Neural progenitor cell (in vitro differentiated cells): ENCODE measurements around the gene CNN3. TPM values are rescaled to one million over a fixed set of nuclear protein-coding genes. Genes with fewer than 3 reads are reported as not detected.
A peak's percentile ranks its signal among the peaks of the same experiment; 100 is the strongest.

Experiments
- DNase-seq: peaks from one replicate; pipeline ENCODE4 v3.0.0-alpha.2; 2016; ENCODE audit warnings: low spot score
- H2AFZ ChIP-seq: fragments of 200-600 bp; sonication (generic); replicated peaks from 2 replicates; pipeline ENCODE4 v1.6.1; 2016; ENCODE audit warnings: antibody characterized with exemption
- H3F3A ChIP-seq: fragments of 200-600 bp; sonication (generic); 2 replicates; pipeline ENCODE4 v1.6.1; 2016; ENCODE audit warnings: antibody characterized with exemption, low read depth
- H3K27ac ChIP-seq: fragments of 200-600 bp; sonication (generic); 2 replicates; pipeline ENCODE4 v1.5.1; 2016; ENCODE audit warnings: mild to moderate bottlenecking
- H3K27me3 ChIP-seq: fragments of 200-600 bp; sonication (generic); 2 replicates; pipeline ENCODE4 v1.6.1; 2016; ENCODE audit warnings: mild to moderate bottlenecking, moderate library complexity
- H3K36me3 ChIP-seq: fragments of 200-600 bp; sonication (generic); 2 replicates; pipeline ENCODE4 v1.5.1; 2016
- H3K4me1 ChIP-seq: fragments of 200-600 bp; sonication (generic); 2 replicates; pipeline ENCODE4 v1.6.1; 2016; ENCODE audit warnings: mixed run types
- H3K4me2 ChIP-seq: fragments of 200-600 bp; sonication (generic); 2 replicates; pipeline ENCODE4 v1.6.1; 2016
- H3K4me3 ChIP-seq: fragments of 200-600 bp; sonication (generic); 2 replicates; pipeline ENCODE4 v1.5.1; 2016
- H3K79me2 ChIP-seq: fragments of 200-600 bp; sonication (generic); 2 replicates; pipeline ENCODE4 v1.6.1; 2016; ENCODE audit warnings: low read depth
- H3K9ac ChIP-seq: fragments of 200-600 bp; sonication (generic); 2 replicates; pipeline ENCODE4 v1.6.1; 2016
- H3K9me3 ChIP-seq: fragments of 200-600 bp; sonication (generic); 2 replicates; pipeline ENCODE4 v1.5.1; 2016; ENCODE audit warnings: low read depth
- H4K20me1 ChIP-seq: fragments of 200-600 bp; sonication (generic); 2 replicates; pipeline ENCODE4 v1.6.1; 2016; ENCODE audit warnings: low read depth
- H3K27ac Mint-ChIP-seq: 3 replicates; pipeline ENCODE4 v1.8.0; 2021; ENCODE audit warnings: mixed read lengths
- H3K27me3 Mint-ChIP-seq: 2 replicates; pipeline ENCODE4 v1.8.0; 2022; ENCODE audit warnings: low read depth, mild to moderate bottlenecking, inconsistent platforms, moderate library complexity, mixed read lengths; ENCODE audit not compliant: insufficient read depth
- H3K36me3 Mint-ChIP-seq: 3 replicates; pipeline ENCODE4 v1.8.0; 2021; ENCODE audit warnings: mixed read lengths
- H3K4me1 Mint-ChIP-seq: 3 replicates; pipeline ENCODE4 v1.8.0; 2021; ENCODE audit warnings: mixed read lengths
- H3K4me3 Mint-ChIP-seq: 3 replicates; pipeline ENCODE4 v1.8.0; 2021; ENCODE audit warnings: mild to moderate bottlenecking, moderate library complexity, mixed read lengths
- H3K9me3 Mint-ChIP-seq: 3 replicates; pipeline ENCODE4 v1.8.0; 2020; ENCODE audit warnings: mixed read lengths
- EZH2 ChIP-seq: fragments of 200-600 bp; sonication (generic); IDR thresholded peaks from 2 replicates; pipeline ENCODE4 v1.6.1; 2017; ENCODE audit warnings: antibody characterized with exemption, mild to moderate bottlenecking, moderate library complexity
- EZH2phosphoT487 ChIP-seq: fragments of 200-600 bp; sonication (generic); IDR thresholded peaks from 2 replicates; pipeline ENCODE4 v1.6.1; 2017; ENCODE audit warnings: antibody characterized with exemption
- total RNA-seq: library from RNA; depleted of rRNA; stranded (reverse); fragments of >200 nt; gene quantifications from 2 replicates; pipeline ENCODE4 v1.2.3, GENCODE V29; 2015; ENCODE audit warnings: low replicate concordance
- TF ChIP-seq, protein P1 (sequence below): fragments of 200-600 bp; sonication (generic); IDR thresholded peaks from 2 replicates; pipeline ENCODE4 v1.5.1; 2017; ENCODE audit warnings: antibody characterized with exemption, mild to moderate bottlenecking

The CNN3 gene
- total RNA-seq, 1 donor from 2014 or later = 644 TPM

DNA sequence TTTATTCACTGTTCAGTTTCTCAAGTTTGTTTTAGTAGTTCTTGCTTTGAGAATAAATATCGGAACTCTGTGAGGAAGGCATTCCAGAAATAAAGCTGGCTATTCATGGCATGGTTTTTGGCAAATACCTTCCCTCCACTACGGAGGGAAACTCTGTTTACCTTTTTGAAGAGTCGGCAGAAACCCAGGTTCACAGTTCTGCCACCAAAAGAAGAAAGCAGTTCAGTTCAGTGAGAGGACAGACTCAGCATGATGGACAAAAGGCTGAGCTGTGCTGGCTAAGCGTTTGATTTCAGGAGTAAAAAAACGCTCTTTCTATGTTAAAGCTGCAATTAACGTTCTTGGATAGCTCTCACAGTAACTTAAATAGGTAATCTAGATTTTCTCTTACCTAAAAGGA lies 42.4 kb downstream of the CNN3 start:
- Mint-ChIP-seq H3K36me3 (no peaks in the 10 kb centered on the region), H3K27me3 (no peaks in the 10 kb centered on the region), H3K4me3 (no peak overlapping the region), H3K9me3 (no peaks in the 10 kb centered on the region), H3K4me1 (peaks cover 66% of the 10 kb centered on the region), H3K27ac (peak overlapping the region; percentile 97)
- H3F3A ChIP-seq = peaks cover 36% of the 10 kb centered on the region
- peak overlapping the region; percentile 51 for H2AFZ ChIP-seq
- H3K9me3 ChIP-seq = no peaks in the 10 kb centered on the region
- H3K36me3 ChIP-seq = no peaks in the 10 kb centered on the region
- DNase-seq = no peak
- no peak for TF ChIP-seq EZH2phosphoT487
- TF ChIP-seq, protein P1, sequence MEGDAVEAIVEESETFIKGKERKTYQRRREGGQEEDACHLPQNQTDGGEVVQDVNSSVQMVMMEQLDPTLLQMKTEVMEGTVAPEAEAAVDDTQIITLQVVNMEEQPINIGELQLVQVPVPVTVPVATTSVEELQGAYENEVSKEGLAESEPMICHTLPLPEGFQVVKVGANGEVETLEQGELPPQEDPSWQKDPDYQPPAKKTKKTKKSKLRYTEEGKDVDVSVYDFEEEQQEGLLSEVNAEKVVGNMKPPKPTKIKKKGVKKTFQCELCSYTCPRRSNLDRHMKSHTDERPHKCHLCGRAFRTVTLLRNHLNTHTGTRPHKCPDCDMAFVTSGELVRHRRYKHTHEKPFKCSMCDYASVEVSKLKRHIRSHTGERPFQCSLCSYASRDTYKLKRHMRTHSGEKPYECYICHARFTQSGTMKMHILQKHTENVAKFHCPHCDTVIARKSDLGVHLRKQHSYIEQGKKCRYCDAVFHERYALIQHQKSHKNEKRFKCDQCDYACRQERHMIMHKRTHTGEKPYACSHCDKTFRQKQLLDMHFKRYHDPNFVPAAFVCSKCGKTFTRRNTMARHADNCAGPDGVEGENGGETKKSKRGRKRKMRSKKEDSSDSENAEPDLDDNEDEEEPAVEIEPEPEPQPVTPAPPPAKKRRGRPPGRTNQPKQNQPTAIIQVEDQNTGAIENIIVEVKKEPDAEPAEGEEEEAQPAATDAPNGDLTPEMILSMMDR = no peak
- no peak for TF ChIP-seq EZH2
- peak overlapping the region; percentile 39 for H3K4me2 ChIP-seq
- peaks cover 52% of the 10 kb centered on the region for H3K4me1 ChIP-seq
- no peak overlapping the region for H3K4me3 ChIP-seq
- no peaks in the 10 kb centered on the region for H3K27me3 ChIP-seq
- H4K20me1 ChIP-seq = peaks cover 4% of the 10 kb centered on the region
- H3K27ac ChIP-seq = peak overlapping the region; percentile 85
- no peaks in the 10 kb centered on the region for H3K79me2 ChIP-seq
- H3K9ac ChIP-seq = no peak overlapping the region

DNA sequence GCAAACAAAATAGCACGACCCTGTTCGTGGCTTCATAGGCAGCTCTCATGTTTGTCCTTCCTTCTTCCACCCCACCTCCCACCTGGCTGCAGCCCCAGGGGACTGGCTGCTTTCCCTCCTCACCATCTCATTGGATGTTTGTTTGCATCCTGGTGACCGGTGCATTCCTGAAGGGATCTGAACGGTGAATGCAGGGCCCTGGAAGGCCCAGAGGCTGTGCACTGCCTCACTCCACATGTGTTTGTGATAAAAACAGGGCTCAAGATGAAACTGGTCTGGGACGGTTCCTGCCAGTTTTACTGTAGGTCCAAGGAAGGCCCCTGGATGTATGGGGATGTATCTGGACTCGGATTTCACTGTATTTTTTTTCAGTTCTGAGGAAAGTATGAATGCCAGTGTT lies 42.8 kb downstream of the CNN3 start:
- TF ChIP-seq, protein P1 = no peak
- TF ChIP-seq EZH2 (no peak), EZH2phosphoT487 (no peak)
- Histone ChIP-seq H2AFZ (peak overlapping the region; percentile 51), H3K36me3 (no peaks in the 10 kb centered on the region), H3K4me3 (no peak overlapping the region), H3K27me3 (no peaks in the 10 kb centered on the region), H3K27ac (peak overlapping the region; percentile 85), H4K20me1 (peaks cover 2% of the 10 kb centered on the region), H3K9me3 (no peaks in the 10 kb centered on the region), H3K4me1 (peaks cover 48% of the 10 kb centered on the region), H3K79me2 (no peaks in the 10 kb centered on the region), H3F3A (peaks cover 32% of the 10 kb centered on the region), H3K4me2 (peak overlapping the region; percentile 39), H3K9ac (no peak overlapping the region)
- no peaks in the 10 kb centered on the region for H3K27me3 Mint-ChIP-seq
- H3K4me1 Mint-ChIP-seq = peaks cover 64% of the 10 kb centered on the region
- DNase-seq = peak; percentile 82
- no peaks in the 10 kb centered on the region for H3K36me3 Mint-ChIP-seq
- peak overlapping the region; percentile 11 for H3K4me3 Mint-ChIP-seq
- H3K27ac Mint-ChIP-seq = peak overlapping the region; percentile 97
- H3K9me3 Mint-ChIP-seq = peaks cover under 1% of the 10 kb centered on the region

DNA sequence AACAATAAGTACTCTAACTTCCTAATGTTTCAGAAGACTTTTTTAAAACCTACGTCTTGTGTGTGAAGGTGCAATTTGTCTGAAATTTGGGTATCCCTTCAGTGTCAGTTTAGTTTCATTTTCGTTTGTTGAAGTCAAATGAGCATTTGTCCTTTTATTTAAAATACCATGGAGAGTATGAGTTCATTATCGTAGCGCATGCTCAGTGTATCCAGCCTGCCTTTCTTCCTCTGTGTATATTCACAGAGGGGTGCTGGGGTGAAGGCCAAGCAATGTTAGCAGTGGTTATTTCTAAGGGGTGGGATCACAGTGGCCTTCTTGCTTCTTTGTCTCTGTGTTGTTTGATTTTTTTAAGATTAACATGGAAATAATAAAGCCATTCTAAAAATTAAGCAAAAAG lies 43.2 kb downstream of the CNN3 start:
- no peak overlapping the region for H3K27ac ChIP-seq
- H3K4me1 Mint-ChIP-seq = peaks cover 61% of the 10 kb centered on the region
- no peaks in the 10 kb centered on the region for H3K27me3 Mint-ChIP-seq
- no peak overlapping the region for H3K4me2 ChIP-seq
- peaks cover 44% of the 10 kb centered on the region for H3K4me1 ChIP-seq
- no peaks in the 10 kb centered on the region for H3K79me2 ChIP-seq
- H3K27ac Mint-ChIP-seq = peak overlapping the region; percentile 97
- no peaks in the 10 kb centered on the region for H3K27me3 ChIP-seq
- peak overlapping the region; percentile 11 for H3K4me3 Mint-ChIP-seq
- H2AFZ ChIP-seq = no peak overlapping the region
- H3K9me3 Mint-ChIP-seq = peaks cover 5% of the 10 kb centered on the region
- H3K4me3 ChIP-seq = no peak overlapping the region
- H3K9ac ChIP-seq = no peak overlapping the region
- peaks cover 28% of the 10 kb centered on the region for H3F3A ChIP-seq
- DNase-seq = no peak
- no peaks in the 10 kb centered on the region for H3K36me3 Mint-ChIP-seq
- H3K36me3 ChIP-seq = no peaks in the 10 kb centered on the region
- TF ChIP-seq, protein P1 = no peak
- TF ChIP-seq EZH2 (no peak), EZH2phosphoT487 (no peak)
- no peaks in the 10 kb centered on the region for H3K9me3 ChIP-seq
- H4K20me1 ChIP-seq = no peaks in the 10 kb centered on the region
